Skeletal muscle tissue (tissue), 4 donors: ENCODE data around the gene SPATA4. TPM values are rescaled to one million over a fixed set of nuclear protein-coding genes. Genes with fewer than 3 reads are reported as not detected.

ENCODE experiments used
- H3K27ac ChIP-seq: one replicate; pipeline ENCODE4 v1.7.0; 2013; ENCODE audit warnings: mild to moderate bottlenecking, low read depth, low read length, inconsistent platforms
- H3K27me3 ChIP-seq, 3 donors: one replicate each; pipeline ENCODE4 v1.7.0; 2013; ENCODE audit warnings: low read length in 3 of 3; ENCODE audit not compliant: control insufficient read depth in 3 of 3, insufficient read depth in 3 of 3
- H3K36me3 ChIP-seq, 3 donors: one replicate each; pipeline ENCODE4 v1.7.0; 2013; ENCODE audit warnings: low read length in 3 of 3; ENCODE audit not compliant: control insufficient read depth in 3 of 3, insufficient read depth in 3 of 3
- H3K4me1 ChIP-seq, 3 donors: one replicate each; pipeline ENCODE4 v1.7.0; 2013; ENCODE audit warnings: low read length in 3 of 3, mild to moderate bottlenecking in 3 of 3; ENCODE audit not compliant: control insufficient read depth in 3 of 3, insufficient read depth in 3 of 3
- H3K4me3 ChIP-seq, 3 donors: one replicate each; pipeline ENCODE4 v1.7.0; 2013; ENCODE audit warnings: low read length in 3 of 3
- H3K9ac ChIP-seq, 3 donors: one replicate each; pipeline ENCODE4 v1.7.0; 2013; ENCODE audit warnings: low read length in 3 of 3, mild to moderate bottlenecking in 3 of 3, moderate library complexity in 2 of 3, low read depth in 1 of 3
- H3K9me3 ChIP-seq, 3 donors: one replicate each; pipeline ENCODE4 v1.7.0; 2013; ENCODE audit warnings: low read length in 3 of 3; ENCODE audit not compliant: control insufficient read depth in 3 of 3
- total RNA-seq: library from RNA; depleted of rRNA; stranded (reverse); fragments of >200 nt; gene quantifications from one replicate; pipeline ENCODE4 v1.2.3, GENCODE V29; 2014
- donor health status: Osteomylitis.

Gene SPATA4
- 0.52 TPM for total RNA-seq

DNA sequence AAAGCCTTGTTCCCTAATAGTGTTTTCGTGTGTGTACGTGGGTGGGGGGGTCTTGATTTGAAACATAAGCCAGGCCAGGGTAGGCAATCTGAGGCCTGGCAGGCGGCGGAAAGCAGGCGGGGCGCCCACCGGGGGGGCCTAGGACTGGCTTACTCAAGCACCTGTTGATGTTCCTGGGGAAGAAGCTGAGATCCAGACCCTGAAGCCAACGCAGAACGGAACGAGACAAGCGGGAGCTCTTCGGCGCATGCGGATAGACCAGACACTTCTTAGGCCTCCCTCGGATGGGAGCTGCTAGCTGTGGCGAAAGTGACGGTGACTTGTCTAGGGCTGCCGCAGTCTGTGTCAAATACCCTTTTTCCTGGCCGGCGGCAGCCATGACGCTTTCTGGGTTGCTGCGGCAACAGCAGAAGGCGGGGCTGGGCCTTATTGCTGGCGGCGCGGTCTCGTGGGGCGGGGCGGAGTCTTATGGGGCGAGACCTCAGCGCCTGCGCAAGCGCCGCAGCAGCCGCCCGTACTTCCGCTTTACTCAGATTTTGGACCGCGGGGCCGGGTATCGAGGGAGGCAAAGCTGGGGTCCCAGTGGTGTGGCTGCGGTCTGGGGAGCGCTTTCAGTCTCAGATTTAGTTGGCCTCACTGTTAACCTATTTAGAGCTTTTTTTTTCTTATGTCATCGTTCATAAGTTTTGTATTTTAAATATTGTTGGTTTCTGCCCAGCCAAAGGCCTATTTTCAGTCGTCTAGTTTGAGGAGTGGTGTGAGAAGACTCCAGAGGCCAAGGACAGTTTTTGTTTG, at the start of gene SPATA4:
TSS of gene SPATA4 (minus strand) at position 402 of the 795 bp plus-strand sequence. CDS start at position 379, 23 bp downstream.
- Histone ChIP-seq H3K36me3 (no peaks in the 10 kb centered on the region), H3K9me3 (no peaks in the 10 kb centered on the region), H3K27me3 (no peaks in the 10 kb centered on the region), H3K4me1 (peaks cover 5 to 13% (median 7%) of the 10 kb centered on the region in 3 donors), H3K27ac (peak within 1 kb of the TSS; percentile 87), H3K4me3 (peak within 1 kb of the TSS; percentile 88 to 99 (median 96)), H3K9ac (peak within 1 kb of the TSS; percentile 81 to 88 (median 84))

DNA sequence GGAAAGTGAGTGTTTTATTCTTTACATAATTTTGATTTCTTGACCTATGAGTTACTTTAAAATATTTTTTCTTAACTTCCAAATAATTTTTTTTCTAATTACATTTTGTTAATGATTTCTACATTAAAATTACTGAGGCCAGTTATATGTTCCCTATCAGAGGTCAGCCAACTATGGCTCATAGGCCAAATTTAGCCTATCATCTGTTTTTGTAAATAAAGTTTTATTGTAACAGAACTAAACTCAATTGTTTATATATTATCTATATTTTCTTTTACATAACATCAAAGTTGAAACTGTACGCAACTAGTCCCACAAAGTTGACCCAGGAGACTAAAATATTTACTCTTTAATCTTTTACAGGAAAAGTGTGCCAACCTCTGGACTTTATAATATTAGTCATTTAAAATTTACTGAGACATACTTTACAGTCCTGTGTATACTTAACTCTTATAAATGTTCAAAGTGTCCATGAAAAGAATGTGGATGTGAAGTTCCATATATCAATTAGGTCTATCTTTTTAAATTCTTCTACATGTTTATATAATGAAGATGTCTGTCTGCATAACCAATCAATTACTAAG, 47.5 kb upstream of the SPATA4 start:
- H3K9me3 ChIP-seq, result no peaks in the 10 kb centered on the region
- no peak overlapping the region for H3K9ac ChIP-seq
- H3K27ac ChIP-seq, result peak overlapping the region; percentile 92
- no peaks in the 10 kb centered on the region for H3K27me3 ChIP-seq
- H3K36me3 ChIP-seq, result peaks cover 0 to 6% (median 0%) of the 10 kb centered on the region in 3 donors
- H3K4me3 ChIP-seq, result no peak overlapping the region
- peaks cover 1 to 19% (median 9%) of the 10 kb centered on the region in 3 donors for H3K4me1 ChIP-seq

DNA sequence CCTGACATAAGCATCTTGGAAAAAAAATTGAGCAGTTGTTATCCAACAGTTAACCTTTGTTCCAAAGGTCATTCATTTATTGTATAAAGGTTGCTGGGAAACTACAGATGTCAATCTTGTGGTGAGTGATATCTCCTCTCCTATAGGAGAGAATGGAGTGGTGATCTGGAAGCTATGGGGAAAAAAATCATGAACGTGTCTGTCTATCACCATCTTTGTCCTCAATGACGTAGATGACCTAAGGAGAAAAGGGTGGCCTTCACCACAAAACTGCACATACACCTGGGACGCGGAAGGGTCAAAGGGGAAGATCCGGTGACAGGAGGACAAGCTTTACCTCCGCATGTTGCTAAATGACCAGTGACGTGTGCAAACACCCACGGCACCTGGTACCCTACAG, 46.3 kb upstream of the SPATA4 start:
- no peak overlapping the region for H3K4me3 ChIP-seq
- H3K27me3 ChIP-seq, result no peaks in the 10 kb centered on the region
- H3K36me3 ChIP-seq, result peaks cover 0 to 6% (median 0%) of the 10 kb centered on the region in 3 donors
- H3K4me1 ChIP-seq, result peaks cover 9 to 26% (median 15%) of the 10 kb centered on the region in 3 donors
- H3K27ac ChIP-seq, result peak overlapping the region; percentile 92
- no peaks in the 10 kb centered on the region for H3K9me3 ChIP-seq
- no peak overlapping the region for H3K9ac ChIP-seq

DNA sequence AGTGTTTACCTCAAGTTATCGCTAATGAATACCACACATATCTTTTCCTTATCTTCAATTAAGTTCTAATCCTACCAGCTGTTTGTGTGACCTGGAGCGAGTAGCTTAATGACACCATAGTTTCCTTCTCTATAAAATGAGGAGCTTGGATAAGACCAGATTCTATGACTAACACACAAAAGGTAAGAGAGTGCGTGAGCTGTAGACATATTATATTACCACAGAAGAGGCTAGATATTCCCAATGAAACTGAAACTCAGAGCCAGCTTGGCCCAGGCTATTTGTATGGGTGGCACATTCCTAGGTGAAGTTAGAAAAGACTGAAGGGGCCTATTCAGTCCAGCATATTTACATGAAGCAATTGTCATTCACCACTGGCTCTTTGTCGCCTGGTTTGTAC, 43.4 kb upstream of the SPATA4 start:
- Histone ChIP-seq H3K4me3 (peak overlapping the region in 1 of 3 donors; percentile 33), H3K4me1 (peaks cover 18 to 36% (median 34%) of the 10 kb centered on the region in 3 donors), H3K9ac (peak overlapping the region; percentile 14 to 66 (median 25)), H3K27me3 (no peaks in the 10 kb centered on the region), H3K27ac (peak overlapping the region; percentile 92), H3K9me3 (no peaks in the 10 kb centered on the region), H3K36me3 (no peaks in the 10 kb centered on the region)

DNA sequence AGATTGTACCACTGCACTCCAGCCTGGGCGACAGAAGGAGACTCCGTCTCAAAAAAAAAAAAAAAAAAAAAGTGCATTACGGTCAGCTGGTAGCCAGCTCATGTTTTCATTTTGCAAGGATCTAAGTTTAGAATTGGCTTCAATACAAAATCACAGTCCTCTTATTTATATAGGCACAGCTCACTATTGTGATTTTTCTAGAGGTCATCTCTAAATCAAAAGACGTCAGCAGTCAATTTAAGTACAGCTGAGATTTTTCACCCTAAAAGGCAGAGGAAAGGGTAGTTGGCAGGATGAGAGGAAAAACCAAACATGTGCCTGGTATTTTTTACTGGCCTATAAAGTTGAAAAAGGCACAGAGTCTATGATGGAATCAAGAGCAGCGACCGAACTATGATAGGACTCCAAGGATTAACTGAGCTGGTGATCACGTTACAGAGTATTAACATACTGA, 42.8 kb upstream of the SPATA4 start:
- peak overlapping the region; percentile 51 to 66 (median 64) for H3K4me3 ChIP-seq
- no peaks in the 10 kb centered on the region for H3K36me3 ChIP-seq
- peaks cover 18 to 40% (median 36%) of the 10 kb centered on the region in 3 donors for H3K4me1 ChIP-seq
- H3K9ac ChIP-seq, result peak overlapping the region; percentile 66 to 80 (median 80)
- peak overlapping the region; percentile 92 for H3K27ac ChIP-seq
- H3K27me3 ChIP-seq, result no peaks in the 10 kb centered on the region
- no peaks in the 10 kb centered on the region for H3K9me3 ChIP-seq

DNA sequence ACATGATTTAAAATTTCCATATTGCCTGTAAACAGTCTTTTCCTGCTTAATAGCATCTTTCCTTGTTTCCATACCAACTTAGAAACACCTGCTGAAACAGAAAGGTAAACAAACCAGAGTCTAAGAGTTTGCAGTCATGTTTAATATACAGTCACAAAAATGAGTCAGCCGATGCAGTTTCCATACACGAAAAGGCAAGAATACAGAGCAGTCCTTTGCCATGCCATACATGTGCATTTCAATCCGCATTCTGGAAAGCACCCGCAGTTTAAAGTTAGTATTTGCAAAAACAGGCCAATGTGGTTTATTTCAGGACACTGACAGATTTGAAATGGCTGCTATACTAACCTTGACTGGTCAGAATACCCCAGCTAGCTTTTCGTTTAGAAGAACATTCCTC, 41.6 kb upstream of the SPATA4 start:
- Histone ChIP-seq H3K36me3 (no peaks in the 10 kb centered on the region), H3K9me3 (no peaks in the 10 kb centered on the region), H3K27me3 (no peaks in the 10 kb centered on the region), H3K4me3 (peak overlapping the region; percentile 51 to 66 (median 64)), H3K27ac (peak overlapping the region; percentile 92), H3K4me1 (peaks cover 18 to 34% (median 33%) of the 10 kb centered on the region in 3 donors), H3K9ac (peak overlapping the region; percentile 62 to 80 (median 80))

DNA sequence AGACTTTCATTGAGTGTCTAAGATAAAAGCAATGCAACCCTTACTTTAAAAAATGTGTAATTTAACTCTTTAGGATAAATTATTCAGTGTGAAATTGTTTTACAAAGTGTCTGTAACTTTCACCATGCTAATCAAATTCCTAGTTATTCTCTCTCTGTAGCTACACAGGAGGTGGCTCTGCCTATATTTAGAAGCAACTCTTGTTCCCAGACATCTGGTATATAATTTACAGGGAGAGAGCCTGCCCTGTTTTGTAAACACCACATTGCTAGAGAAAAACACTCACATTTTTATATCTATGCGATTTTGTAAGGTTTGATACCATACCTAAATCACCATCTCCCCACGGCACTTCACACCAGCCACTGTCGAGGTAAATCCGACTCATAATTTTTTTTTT, 35.5 kb upstream of the SPATA4 start:
- peak overlapping the region; percentile 90 for H3K27ac ChIP-seq
- peaks cover 24 to 46% (median 42%) of the 10 kb centered on the region in 3 donors for H3K4me1 ChIP-seq
- peak overlapping the region in 1 of 3 donors; percentile 7 for H3K4me3 ChIP-seq
- no peaks in the 10 kb centered on the region for H3K27me3 ChIP-seq
- H3K9ac ChIP-seq, result peak overlapping the region; percentile 47 to 65 (median 55)
- H3K36me3 ChIP-seq, result peaks cover 0 to 3% (median 0%) of the 10 kb centered on the region in 3 donors
- H3K9me3 ChIP-seq, result no peaks in the 10 kb centered on the region

DNA sequence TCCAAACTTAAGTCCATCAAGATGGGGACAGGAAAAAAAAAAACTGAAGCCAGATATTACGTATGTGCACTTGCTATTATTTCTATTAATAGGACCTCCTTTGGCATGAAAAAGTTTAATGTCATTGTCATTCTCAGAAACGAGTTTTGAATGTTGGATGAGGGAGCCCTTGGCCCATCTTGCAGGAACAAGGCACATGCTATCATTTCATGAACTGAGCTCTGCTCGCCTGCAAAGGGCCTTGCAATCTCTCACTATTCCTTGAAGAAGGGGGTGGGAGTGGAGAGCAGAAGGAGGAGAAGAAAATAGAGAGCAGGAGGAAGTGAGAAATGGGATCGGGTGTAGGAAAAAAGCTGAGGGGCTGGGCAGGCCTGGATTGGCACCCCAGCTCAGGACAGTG, 34.3 kb upstream of the SPATA4 start:
- H3K27me3 ChIP-seq, result no peaks in the 10 kb centered on the region
- H3K9me3 ChIP-seq, result no peaks in the 10 kb centered on the region
- H3K36me3 ChIP-seq, result peaks cover 0 to 3% (median 2%) of the 10 kb centered on the region in 3 donors
- H3K9ac ChIP-seq, result peak overlapping the region; percentile 46 to 51 (median 47)
- H3K4me1 ChIP-seq, result peaks cover 20 to 44% (median 38%) of the 10 kb centered on the region in 3 donors
- peak overlapping the region in 1 of 3 donors; percentile 11 for H3K4me3 ChIP-seq
- peak overlapping the region; percentile 90 for H3K27ac ChIP-seq

DNA sequence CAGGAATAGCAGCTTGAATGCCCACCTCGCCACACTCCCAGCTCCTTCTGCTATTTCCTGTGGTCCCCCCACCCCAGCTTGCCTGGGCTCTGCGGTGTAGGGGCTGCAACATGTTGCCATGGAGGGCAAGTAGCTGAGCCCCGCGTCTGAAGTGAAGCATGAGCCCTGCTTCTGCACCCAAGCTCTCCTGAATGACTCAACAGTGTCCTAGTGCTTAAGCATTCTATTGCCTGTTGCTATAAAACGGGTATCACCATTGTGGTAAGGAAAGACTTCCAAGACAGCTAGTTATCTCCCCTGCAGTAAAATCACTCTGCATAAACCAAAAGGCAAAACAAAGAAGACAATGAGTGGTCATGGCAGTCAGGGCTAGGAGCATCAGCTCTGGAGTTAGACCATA, 31.4 kb upstream of the SPATA4 start:
- H3K36me3 ChIP-seq, result peaks cover 10 to 19% (median 11%) of the 10 kb centered on the region in 3 donors
- H3K4me1 ChIP-seq, result peaks cover 18 to 34% (median 28%) of the 10 kb centered on the region in 3 donors
- no peaks in the 10 kb centered on the region for H3K27me3 ChIP-seq
- no peaks in the 10 kb centered on the region for H3K9me3 ChIP-seq
- peak overlapping the region; percentile 43 for H3K27ac ChIP-seq
- no peak overlapping the region for H3K9ac ChIP-seq
- no peak overlapping the region for H3K4me3 ChIP-seq

DNA sequence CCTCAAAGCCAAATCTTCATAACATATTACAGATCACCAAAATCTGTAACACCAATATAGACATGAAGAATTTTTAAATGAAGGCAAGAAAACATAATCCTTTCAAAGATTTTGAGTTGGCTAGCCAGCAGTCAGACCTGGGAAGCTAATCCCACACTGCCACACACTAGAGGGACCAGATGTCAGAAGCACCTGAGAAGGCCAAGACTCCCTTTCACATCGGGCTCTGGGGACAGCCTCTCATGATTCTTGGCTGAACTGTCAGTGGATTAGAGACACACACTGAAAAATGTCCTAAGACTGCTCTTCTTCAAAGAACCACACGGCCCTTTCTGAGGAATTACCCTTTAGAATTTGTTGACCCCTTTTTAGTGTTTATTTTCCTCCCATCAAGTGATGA, 28.2 kb upstream of the SPATA4 start:
- Histone ChIP-seq H3K36me3 (peaks cover 18 to 41% (median 29%) of the 10 kb centered on the region in 3 donors), H3K27me3 (no peaks in the 10 kb centered on the region), H3K4me1 (peaks cover 8 to 21% (median 15%) of the 10 kb centered on the region in 3 donors), H3K27ac (peak overlapping the region; percentile 36), H3K9ac (no peak overlapping the region), H3K9me3 (no peaks in the 10 kb centered on the region), H3K4me3 (no peak overlapping the region)
